NCI-H748 (cell line): ENCODE data around the gene PKN3.
A peak's percentile ranks its signal among the peaks of the same experiment; 100 is the strongest.

Experiments
- DNase-seq: peaks from one replicate; lab custom pipeline; 2025; ENCODE audit not compliant: unreplicated experiment; lab: John Stamatoyannopoulos, UW

The PKN3 gene

GRCh38 chr9:128733256-128733655 lies 31.0 kb downstream of the PKN3 start:
- peak; percentile 93 for DNase-seq

DNA sequence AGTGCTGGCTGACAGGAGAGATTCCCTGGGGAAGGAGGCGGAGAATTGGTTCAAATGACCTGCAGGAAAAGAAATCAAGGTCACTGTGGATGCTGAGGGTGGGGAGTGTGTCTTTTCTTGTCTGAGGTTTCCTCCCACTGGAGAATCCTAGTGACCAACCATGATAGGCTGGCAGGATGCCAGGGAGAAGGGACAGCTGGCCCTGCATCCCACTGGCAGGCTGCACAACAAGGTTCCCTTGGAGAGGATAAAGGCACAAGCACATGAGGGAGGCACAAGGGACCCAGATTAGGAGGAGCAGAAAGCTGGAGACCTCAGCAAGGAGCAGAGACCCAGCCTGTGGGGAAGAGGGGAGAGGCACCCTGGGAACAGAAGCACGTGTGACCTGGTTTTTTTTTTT lies 33.1 kb downstream of the PKN3 start:
- DNase-seq: peak; percentile 26

DNA sequence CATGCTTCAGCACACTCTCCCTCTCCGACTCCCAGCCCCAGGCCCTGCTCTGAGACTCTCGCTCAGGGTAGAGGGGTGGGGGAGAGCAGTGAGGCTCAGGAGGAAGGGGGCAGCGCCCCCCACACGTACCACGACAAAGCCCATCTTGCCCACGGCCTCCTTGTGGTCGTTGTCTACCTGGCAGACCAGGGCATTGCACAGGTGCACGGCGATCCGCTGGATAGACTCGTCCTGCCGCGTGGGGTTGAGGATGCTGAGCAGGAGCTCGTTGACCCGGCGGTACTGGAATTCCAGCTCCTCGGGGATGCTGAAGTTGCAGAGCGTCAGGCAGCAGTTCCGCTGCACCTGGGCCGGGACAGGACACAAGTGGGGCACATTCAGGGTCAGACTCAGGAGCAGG lies 40.1 kb downstream of the PKN3 start:
- DNase-seq: no peak

DNA sequence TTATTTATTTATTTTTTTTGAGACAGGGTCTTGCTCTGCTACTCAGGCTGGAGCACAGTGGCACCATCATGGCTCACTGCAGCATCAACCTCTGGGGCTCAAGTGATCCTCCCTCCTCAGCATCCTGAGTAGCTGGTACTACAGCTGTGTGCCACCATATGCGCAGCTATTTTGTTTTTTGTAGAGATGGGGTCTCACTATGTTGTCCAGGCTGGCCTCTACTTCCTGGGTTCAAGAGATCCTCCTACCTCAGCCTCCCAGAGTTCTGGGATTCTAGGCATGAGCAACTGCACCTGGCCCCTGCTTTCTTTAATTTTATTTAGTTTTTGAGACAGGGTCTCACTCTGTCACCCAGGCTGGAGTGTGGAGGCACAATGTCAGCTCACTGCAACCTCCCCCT lies 41.1 kb downstream of the PKN3 start:
- DNase-seq: no peak

GRCh38 chr9:128747241-128747640 lies 44.9 kb downstream of the PKN3 start:
- DNase-seq: no peak

DNA sequence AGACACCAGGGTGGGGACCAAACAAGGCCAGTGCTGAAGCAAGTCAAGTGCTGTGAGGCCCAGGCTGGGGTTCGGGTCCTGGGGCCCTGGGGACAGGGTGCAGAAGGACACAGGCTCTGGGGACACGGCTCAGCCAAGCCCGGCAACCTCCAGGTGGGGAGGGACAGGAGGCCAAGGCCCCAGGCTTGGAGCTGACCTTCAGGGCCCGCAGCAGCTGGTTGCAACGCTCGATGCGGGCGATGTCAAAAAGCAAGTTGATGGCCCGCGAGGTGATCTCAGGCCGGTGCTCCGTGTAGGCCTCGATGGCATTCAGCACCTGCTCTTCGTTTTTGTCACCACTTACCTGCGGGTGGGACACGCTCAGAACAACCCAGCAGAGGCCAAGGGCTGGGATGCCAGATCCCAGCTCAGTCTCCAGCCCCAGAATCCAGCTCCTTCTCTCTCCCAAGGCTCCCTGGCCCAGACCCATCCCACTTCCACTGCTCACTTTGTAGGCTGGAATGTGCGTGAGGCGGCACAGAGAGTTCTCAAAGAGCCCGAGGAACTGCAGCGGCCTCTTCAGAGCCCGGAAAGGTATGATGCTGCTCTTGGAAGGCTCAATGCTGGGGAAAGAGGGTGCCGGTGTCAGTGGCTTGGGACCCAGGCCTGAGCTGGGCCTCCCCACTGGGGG lies 48.8 kb downstream of the PKN3 start:
- no peak for DNase-seq

DNA sequence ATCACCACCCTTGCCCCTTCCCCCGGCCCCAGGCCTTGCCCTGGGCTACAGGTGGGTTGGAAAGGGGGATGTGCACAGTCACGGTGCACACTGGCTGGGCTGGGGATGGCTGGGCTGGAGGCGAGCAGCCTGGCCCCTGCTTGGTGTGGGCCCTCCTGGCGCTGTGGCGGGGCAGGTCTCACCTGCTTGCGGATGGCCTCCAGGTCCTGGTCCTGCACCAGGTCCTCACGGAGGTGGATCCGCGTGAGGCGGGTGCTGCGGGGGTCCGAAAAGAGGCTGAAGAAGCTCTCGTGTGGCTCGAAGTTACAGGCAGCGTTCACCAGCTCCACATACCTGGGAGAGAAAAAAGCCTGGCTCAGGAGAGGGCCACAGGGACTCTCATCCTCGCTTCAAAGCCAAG lies 51.3 kb downstream of the PKN3 start:
- no peak for DNase-seq

DNA sequence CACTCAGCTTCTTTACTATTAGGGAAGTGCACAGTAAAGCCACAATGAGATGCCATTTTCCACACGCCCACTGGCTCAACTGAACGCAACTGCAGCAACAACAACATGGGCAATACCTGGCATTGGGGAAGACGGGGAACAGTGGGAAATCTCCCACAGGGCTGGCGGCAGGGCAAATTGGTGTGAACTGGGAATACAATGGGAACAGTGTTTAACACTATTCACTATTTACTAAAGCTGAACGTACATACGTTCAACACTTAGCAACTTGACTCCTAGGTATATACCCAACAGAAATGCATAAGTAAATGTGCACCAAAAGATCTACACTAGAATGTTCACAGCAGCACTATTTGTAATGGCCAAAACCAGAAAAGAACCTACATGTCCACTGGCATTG lies 55.3 kb downstream of the PKN3 start:
- DNase-seq: no peak

DNA sequence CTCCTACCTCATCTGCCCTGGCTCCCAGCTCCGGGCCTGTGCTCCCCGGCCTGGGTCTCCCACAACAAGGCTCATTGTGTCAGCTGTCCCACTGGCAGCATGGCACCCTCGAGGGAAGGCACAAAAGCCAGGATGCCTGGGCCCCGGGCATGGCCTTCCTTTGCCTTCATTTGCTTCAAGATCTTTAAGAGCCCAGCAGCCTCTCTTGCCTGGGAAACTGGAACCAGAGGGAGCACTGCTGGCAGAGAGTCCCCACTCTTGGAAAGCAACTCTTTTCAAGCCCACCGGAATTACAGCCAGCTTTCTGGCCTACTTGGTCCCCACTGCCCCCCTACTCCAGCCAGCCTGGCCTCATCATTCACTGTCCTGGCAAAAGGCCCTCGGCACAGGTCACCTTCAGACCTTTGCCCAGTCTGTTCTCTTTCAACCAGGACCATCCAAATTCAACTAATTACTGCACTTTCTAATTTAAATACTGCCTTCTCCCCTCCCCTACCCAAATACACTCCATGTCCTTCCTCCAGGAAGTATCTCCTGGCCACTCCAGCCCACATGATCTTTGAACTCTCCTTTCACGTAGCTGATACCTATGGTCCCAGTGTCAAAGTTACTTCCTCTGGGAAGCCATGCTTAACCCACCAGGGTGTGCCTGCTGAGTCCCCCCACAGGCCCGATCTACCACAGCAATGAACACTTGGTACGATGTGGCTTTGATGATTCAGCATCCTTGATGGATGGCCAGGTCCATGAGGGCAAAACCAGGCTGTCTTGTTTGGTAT lies 60.6 kb downstream of the PKN3 start:
- no peak for DNase-seq

DNA sequence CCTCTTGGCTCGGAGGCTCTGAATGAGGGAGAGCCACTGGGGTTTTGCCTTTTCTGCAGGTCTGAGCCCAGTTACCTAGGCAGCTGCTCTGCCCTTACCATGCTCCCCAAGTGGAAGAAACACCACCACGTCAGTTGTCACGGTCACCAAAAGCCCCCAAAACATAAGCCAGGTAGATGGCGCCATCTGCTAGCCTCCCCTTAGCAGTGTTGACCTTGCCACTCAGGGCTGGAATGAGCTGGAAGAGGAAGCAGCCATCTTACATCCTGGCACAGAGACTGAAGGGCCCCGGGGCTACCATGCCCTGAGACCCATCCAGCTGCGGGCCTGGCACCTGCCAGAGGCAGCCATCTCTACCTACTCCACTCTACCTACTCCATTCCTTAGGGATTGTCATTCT lies 62.1 kb downstream of the PKN3 start:
- no peak for DNase-seq

- no peak for DNase-seq
Measured at GRCh38 chr9:128765499-128765898, 63.2 kb downstream of the PKN3 start.

GRCh38 chr9:128768606-128769005 lies 66.3 kb downstream of the PKN3 start:
- no peak for DNase-seq
